ENCODE data around the gene FRAS1. TPM values are rescaled to one million over a fixed set of nuclear protein-coding genes. Genes with fewer than 3 reads are reported as not detected.

The FRAS1 gene
- total and polyA plus RNA-seq, 9 of the 15 experiments (the other 6 are each of a cell fraction or from before 2014, with no cell fraction given), result under 0.01 to 0.11 (median 0.04) TPM; not detected in 2

DNA sequence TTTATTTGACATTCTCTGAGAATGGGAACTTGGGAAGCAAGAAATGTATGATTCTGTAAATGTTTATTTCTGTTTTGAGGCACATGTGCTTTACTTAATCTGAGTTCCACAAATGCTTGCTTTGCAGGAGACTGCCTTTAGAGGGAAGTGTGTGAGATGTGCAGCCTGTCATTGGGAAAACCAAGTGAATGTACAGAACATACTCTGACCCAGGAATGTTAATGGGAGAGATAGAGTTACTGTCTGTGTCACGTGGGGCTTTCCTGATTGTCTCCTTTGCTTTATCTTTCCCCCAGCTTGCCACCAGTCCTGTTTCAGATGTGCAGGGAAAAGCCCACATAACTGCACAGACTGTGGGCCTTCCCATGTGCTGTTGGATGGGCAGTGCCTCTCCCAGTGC lies 275.9 kb downstream of the FRAS1 start:
- no peak for FAIRE-seq
- TF ChIP-seq KDM2B (CRISPR knock-in tag; IDR thresholded peaks at IDR 0.05) (no peak), ZEB2 (IDR thresholded peaks at IDR 0.05) (no peak), ZNF707 (CRISPR knock-in tag; conservative IDR thresholded peaks at IDR 0.05) (no peak), NR3C1 (CRISPR knock-in tag; IDR thresholded peaks at IDR 0.05) (no peak), ZNF584 (CRISPR knock-in tag; IDR thresholded peaks at IDR 0.05; ENCODE audit: low read depth) (no peak), ZNF778 (CRISPR knock-in tag; IDR thresholded peaks at IDR 0.05) (no peak), CC2D1A (IDR thresholded peaks at IDR 0.05) (no peak), MAFG (tag; conservative IDR thresholded peaks at IDR 0.05) (no peak), FOSL1 (tag; conservative IDR thresholded peaks at IDR 0.05) (no peak), CEBPG (CRISPR knock-in tag; IDR thresholded peaks at IDR 0.05) (no peak), CEBPG (tag; conservative IDR thresholded peaks at IDR 0.05 in 1 of 2, IDR thresholded peaks at IDR 0.05 in 1 of 2) (no peak), HNRNPLL (IDR thresholded peaks at IDR 0.05; ENCODE audit: low read depth, low read length, poor library complexity, severe bottlenecking) (no peak), CREBBP (IDR thresholded peaks at IDR 0.05; ENCODE audit: low read depth, low read length) (no peak), ZNF780A (CRISPR knock-in tag; IDR thresholded peaks at IDR 0.05) (no peak), HDAC1 (IDR thresholded peaks at IDR 0.05) (no peak), GATAD2B (IDR thresholded peaks at IDR 0.05; ENCODE audit: borderline replicate concordance) (no peak), SMC3 (conservative IDR thresholded peaks at IDR 0.05; ENCODE audit: insufficient read depth, low read depth, low read length) (no peak), CBX8 (IDR thresholded peaks at IDR 0.05; ENCODE audit: borderline replicate concordance, extremely low read depth, low read depth, low read length, poor library complexity, severe bottlenecking) (no peak)

More for the DNA sequence above, 275.9 kb downstream of the FRAS1 start:
- 0% methylated on average over 1 of the region's 1 CpG for WGBS (ENCODE audit: insufficient coverage, low coverage, missing lambda C conversion rate)
- Histone ChIP-seq H4K20me1 (replicated peaks; ENCODE audit: control insufficient read depth, insufficient read depth, low read length) (no peaks in the 10 kb centered on the region), H3K9ac (ENCODE audit: insufficient read depth in 1 of 2, low read depth in 2 of 2, low read length in 2 of 2) (no peak overlapping the region), H3K79me2 (ENCODE audit: control insufficient read depth, insufficient read depth, low read length) (no peaks in the 10 kb centered on the region), H2AFZ (ENCODE audit: low read depth, low read length) (no peak overlapping the region), H3K27ac (ENCODE audit: extremely low read depth, low read depth, low read length) (no peak overlapping the region), H3K4me2 (ENCODE audit: insufficient read depth, low read length) (no peak overlapping the region), H3K9me1 (ENCODE audit: control insufficient read depth, insufficient read depth, low read length) (no peaks in the 10 kb centered on the region), H3K4me3 (no peak overlapping the region), H3K27me3 (ENCODE audit: control insufficient read depth in 2 of 2, insufficient read depth in 2 of 2, low read length in 2 of 2) (peaks cover 0 to 4% of the 10 kb centered on the region in 2 experiments; a peak in 3 of 5 replicates), H3K36me3 (ENCODE audit: control insufficient read depth, insufficient read depth, low read length) (no peaks in the 10 kb centered on the region), H3K4me1 (replicated peaks in 1 of 2; ENCODE audit: control insufficient read depth in 2 of 2, insufficient read depth in 2 of 2, low read length in 2 of 2) (no peaks in the 10 kb centered on the region), H3K9me3 (replicated peaks; ENCODE audit: control insufficient read depth, insufficient read depth, low read depth, low read length) (no peaks in the 10 kb centered on the region)
- in situ Hi-C loops (cut with MboI) (no loop called here), intact Hi-C loops (cut with micrococcal nuclease) (no loop called here)
- no TSS peak for BruUV-seq (replicated peaks)
- POLR2A ChIA-PET, result no interaction called here
- CTCF ChIA-PET (ENCODE audit: low intra/inter-chr PET ratio), result interaction anchor here (0.6 kb wide), 1 partner anchor 35 kb away, joined by 4 read pairs; no protein-coding TSS in a partner anchor
- ATAC-seq (no peak), DNase-seq (ENCODE audit: extremely low read depth in 1 of 4, low spot score in 3 of 4) (no peak)
